ENCODE results near the gene SLC39A6.

DNA sequence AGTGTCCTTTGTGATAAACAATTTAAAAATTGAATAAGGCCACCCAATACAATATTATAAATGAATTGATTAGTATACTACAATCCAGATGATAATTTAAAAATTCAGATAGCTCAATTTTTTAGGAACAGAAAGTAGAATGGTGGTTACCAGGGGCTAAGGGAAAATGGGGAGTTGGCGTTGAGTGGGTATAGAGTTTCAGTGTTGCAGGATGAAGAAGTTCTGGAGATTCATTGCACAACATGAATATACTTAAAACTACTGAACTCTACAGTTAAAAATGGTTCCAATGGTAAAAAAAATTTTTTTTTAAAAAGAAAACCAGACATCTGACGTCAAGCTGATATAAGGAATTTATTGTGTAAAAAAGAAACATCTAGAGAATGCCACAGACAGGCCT is 20.9 kb downstream of the SLC39A6 start:
- TF ChIP-seq, protein P1, sequence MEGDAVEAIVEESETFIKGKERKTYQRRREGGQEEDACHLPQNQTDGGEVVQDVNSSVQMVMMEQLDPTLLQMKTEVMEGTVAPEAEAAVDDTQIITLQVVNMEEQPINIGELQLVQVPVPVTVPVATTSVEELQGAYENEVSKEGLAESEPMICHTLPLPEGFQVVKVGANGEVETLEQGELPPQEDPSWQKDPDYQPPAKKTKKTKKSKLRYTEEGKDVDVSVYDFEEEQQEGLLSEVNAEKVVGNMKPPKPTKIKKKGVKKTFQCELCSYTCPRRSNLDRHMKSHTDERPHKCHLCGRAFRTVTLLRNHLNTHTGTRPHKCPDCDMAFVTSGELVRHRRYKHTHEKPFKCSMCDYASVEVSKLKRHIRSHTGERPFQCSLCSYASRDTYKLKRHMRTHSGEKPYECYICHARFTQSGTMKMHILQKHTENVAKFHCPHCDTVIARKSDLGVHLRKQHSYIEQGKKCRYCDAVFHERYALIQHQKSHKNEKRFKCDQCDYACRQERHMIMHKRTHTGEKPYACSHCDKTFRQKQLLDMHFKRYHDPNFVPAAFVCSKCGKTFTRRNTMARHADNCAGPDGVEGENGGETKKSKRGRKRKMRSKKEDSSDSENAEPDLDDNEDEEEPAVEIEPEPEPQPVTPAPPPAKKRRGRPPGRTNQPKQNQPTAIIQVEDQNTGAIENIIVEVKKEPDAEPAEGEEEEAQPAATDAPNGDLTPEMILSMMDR (optimal IDR thresholded peaks at IDR 0.05 in 1 of 3, IDR thresholded peaks at IDR 0.05 in 1 of 3, conservative IDR thresholded peaks at IDR 0.05 in 1 of 3; ENCODE audit: extremely low read depth in 1 of 3, insufficient read depth in 2 of 3, low read length in 3 of 3) = no peak
- no peak for TF ChIP-seq EZH2 (IDR thresholded peaks at IDR 0.05; ENCODE audit: low read length)
